ENCODE measurements around the gene KCNS1. TPM values are rescaled to one million over a fixed set of nuclear protein-coding genes. Genes with fewer than 3 reads are reported as not detected.

The KCNS1 gene
- total RNA-seq, 1 experiment from 2014 or later, result 0.98 TPM

DNA sequence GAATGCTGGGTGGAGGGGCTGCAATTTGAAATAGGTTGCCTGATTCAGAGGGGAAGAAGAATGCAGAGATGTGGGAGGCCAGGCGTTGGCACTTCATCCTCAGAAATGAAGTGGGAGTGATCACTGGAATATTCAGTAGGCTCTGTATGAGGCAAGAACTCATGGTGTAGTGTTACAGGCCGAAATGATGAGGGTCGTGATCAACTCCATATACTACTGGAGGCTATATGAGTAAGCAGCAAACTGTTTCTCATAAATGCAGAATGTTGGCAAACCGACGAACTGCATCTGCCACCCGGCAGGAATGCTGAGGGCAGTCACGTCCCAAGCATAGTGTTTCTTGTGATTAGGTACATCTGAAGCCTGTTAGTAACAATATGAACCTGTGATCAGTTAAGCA is 12.7 kb downstream of the KCNS1 start:
- Mint-ChIP-seq H3K4me3 (no peak overlapping the region), H3K9me3 (no peaks in the 10 kb centered on the region), H3K27me3 (ENCODE audit: low read depth) (no peaks in the 10 kb centered on the region), H3K27ac (no peak overlapping the region; a peak in 2 of 7 replicates), H3K4me1 (peaks cover 7 to 9% of the 10 kb centered on the region in 2 experiments), H3K36me3 (ENCODE audit: insufficient read depth in 1 of 3, low read depth in 3 of 3) (peaks cover 0 to 4% (median 0%) of the 10 kb centered on the region in 3 experiments; a peak in 2 of 7 replicates)
- no peak overlapping the region for H3K14ac ChIP-seq (ENCODE audit: insufficient read depth, low read length)
- H3K4me2 ChIP-seq (ENCODE audit: insufficient read depth, insufficient read length, low read length), result no peak overlapping the region
- no peak overlapping the region for H2BK120ac ChIP-seq (ENCODE audit: low read depth, low read length, poor library complexity, severe bottlenecking)
- no peak overlapping the region for H4K8ac ChIP-seq (replicated peaks; ENCODE audit: insufficient read length, low read depth, low read length)
- no peaks in the 10 kb centered on the region for H3K27me3 ChIP-seq (ENCODE audit: insufficient read depth, low read length)
- no peak overlapping the region for H2AK5ac ChIP-seq (ENCODE audit: insufficient read length, low read length)
- no peaks in the 10 kb centered on the region for H4K20me1 ChIP-seq (ENCODE audit: control insufficient read depth, insufficient read depth, insufficient read length)
- no peaks in the 10 kb centered on the region for H3K23me2 ChIP-seq (ENCODE audit: insufficient read length, low read depth, low read length, poor library complexity, severe bottlenecking)
- H2BK12ac ChIP-seq (ENCODE audit: insufficient read length, low read depth, low read length), result no peak overlapping the region
- no CpG with 5 or more reads among the region's 7 CpGs for WGBS (ENCODE audit: extremely low coverage, insufficient read length, low lambda C conversion rate)
- no peak overlapping the region for H4K91ac ChIP-seq (ENCODE audit: insufficient read length, low read depth, low read length)
- no peak overlapping the region for H3T11ph ChIP-seq (ENCODE audit: low read length)
- H2BK20ac ChIP-seq (ENCODE audit: low read depth, low read length, poor library complexity, severe bottlenecking), result no peak overlapping the region
- H3K9me3 ChIP-seq (ENCODE audit: control insufficient read depth, low read depth, low read length), result no peaks in the 10 kb centered on the region
- H3K27ac ChIP-seq (ENCODE audit: insufficient read length, low read depth, low read length), result no peak overlapping the region
- no peak overlapping the region for H2AFZ ChIP-seq (ENCODE audit: low read length)
- H3K9ac ChIP-seq (ENCODE audit: extremely low read depth, insufficient read length, low read length), result no peak overlapping the region
- H2BK15ac ChIP-seq (ENCODE audit: low read depth, low read length), result no peak overlapping the region
- H2BK5ac ChIP-seq (ENCODE audit: insufficient read length, low read length), result no peak overlapping the region
- H3K4me1 ChIP-seq (ENCODE audit: insufficient read depth, low read length), result no peaks in the 10 kb centered on the region
- H3K4ac ChIP-seq (ENCODE audit: low read depth, low read length), result no peak overlapping the region
- H3K23ac ChIP-seq (ENCODE audit: insufficient read length, low read depth, low read length), result no peak overlapping the region
- no peak overlapping the region for H3K56ac ChIP-seq (ENCODE audit: insufficient read length, low read depth, low read length)
- H3K79me2 ChIP-seq (ENCODE audit: insufficient read depth, low read length), result no peaks in the 10 kb centered on the region; the same call in 1 of the 2 replicates
- no peak overlapping the region for H4K5ac ChIP-seq (ENCODE audit: insufficient read length, low read depth, low read length)
- no peak overlapping the region for H3K18ac ChIP-seq (ENCODE audit: insufficient read length, low read depth, low read length)
- no peak for DNase-seq
- TF ChIP-seq, protein P1, sequence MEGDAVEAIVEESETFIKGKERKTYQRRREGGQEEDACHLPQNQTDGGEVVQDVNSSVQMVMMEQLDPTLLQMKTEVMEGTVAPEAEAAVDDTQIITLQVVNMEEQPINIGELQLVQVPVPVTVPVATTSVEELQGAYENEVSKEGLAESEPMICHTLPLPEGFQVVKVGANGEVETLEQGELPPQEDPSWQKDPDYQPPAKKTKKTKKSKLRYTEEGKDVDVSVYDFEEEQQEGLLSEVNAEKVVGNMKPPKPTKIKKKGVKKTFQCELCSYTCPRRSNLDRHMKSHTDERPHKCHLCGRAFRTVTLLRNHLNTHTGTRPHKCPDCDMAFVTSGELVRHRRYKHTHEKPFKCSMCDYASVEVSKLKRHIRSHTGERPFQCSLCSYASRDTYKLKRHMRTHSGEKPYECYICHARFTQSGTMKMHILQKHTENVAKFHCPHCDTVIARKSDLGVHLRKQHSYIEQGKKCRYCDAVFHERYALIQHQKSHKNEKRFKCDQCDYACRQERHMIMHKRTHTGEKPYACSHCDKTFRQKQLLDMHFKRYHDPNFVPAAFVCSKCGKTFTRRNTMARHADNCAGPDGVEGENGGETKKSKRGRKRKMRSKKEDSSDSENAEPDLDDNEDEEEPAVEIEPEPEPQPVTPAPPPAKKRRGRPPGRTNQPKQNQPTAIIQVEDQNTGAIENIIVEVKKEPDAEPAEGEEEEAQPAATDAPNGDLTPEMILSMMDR (conservative IDR thresholded peaks at IDR 0.05), result no peak
- no peaks in the 10 kb centered on the region for H3K79me1 ChIP-seq (ENCODE audit: insufficient read depth, low read depth, low read length, poor library complexity, severe bottlenecking)
